ENCODE data around the gene FOXO3.
"Not testable (repeated sequence)": the region's sequence is repeated elsewhere in the genome, so short reads cannot be mapped to it uniquely, and the experiment has no call there.

Gene FOXO3

DNA sequence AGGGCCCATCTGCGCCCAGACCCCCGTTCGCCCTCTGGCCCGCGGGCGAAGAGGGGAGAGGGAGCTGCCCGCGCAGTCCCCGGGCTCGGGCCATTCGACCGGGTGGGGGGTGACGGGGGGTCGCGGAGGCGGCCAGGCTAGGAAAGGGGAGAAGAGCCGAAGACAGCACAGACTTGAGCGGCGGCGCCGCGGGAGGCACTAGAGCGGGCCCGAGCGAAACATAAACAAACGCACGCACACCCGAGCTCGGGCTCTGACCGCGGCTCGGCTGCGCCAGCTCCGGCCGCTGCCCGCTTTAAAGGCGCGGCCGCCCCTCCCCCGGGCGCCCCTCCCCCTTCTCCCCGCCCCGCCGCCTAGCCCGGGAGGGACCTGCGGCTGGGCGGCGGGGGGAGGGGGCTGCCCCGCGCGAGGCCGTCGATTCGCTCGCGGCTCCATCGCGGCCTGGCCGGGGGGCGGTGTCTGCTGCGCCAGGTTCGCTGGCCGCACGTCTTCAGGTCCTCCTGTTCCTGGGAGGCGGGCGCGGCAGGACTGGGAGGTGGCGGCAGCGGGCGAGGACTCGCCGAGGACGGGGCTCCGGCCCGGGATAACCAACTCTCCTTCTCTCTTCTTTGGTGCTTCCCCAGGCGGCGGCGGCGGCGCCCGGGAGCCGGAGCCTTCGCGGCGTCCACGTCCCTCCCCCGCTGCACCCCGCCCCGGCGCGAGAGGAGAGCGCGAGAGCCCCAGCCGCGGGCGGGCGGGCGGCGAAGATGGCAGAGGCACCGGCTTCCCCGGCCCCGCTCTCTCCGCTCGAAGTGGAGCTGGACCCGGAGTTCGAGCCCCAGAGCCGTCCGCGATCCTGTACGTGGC is at the start of gene FOXO3:
FOXO3 (plus strand) TSS at position 455 of the 846 bp plus-strand sequence; CDS start at position 747, 292 bp downstream.
- DNase-seq, result no peak

DNA sequence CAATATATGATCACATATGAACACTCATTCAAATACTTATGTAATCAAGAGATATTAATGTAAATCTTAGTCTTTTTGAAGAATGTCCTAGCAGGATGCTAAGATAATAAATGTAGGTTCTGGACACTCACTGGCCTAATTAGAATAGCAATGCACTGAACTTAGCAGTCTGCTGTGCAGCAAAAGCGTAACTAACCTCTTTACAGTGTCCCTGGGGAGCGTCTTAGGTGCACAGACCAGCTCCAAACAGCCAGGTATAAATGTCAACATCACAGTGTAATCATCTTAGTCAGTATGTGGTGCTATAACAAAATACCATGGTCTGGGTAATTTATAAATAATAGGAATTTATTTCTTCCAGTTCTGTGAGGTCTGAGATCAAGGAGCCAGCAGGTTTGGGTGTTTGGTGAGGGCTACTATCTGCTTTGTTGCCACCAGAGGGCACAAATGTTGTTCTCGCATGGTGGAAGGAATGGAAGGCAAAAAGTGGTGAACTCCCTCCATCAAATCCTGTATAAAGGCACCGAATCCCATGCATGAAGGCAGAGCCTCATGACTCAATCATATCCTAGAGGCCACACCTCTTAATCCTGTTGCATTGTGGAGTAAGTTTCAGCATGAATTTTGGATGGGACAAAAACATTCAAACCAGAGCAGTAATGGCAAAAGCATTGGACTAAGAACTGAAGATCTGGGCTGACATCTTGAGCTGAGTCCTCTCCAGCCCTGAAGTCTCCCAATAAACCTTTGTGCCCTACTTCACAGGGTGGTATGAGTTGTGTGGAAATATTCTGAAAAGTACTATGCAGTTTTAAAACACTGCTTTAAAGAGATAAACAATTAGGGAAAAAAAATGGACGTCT is 41.8 kb upstream of the FOXO3 start:
- no peak for DNase-seq

DNA sequence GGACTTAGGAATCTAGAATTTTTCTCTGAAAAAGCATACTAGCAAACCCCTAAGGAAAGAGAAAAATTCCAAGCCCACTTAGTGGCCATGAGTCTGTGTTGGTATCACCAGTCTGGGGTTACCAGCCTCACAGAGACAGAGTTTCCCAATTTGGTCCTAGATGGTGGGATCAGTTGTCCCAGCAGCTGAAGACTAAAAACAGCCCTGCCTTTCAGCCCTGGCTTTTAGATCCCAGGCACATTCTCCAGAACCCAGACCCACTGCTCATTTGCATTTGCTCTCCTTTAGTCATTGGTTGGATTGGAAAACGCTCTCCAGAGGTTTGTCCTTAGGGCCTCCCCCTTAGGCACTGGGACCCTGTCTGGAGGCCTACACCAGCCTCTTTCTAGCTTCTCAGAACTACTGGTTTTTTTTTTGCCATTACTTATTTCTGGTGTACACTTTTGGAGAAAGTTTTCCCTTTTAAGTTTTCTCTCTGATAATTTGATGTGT is 39.1 kb upstream of the FOXO3 start:
- DNase-seq, result no peak

DNA sequence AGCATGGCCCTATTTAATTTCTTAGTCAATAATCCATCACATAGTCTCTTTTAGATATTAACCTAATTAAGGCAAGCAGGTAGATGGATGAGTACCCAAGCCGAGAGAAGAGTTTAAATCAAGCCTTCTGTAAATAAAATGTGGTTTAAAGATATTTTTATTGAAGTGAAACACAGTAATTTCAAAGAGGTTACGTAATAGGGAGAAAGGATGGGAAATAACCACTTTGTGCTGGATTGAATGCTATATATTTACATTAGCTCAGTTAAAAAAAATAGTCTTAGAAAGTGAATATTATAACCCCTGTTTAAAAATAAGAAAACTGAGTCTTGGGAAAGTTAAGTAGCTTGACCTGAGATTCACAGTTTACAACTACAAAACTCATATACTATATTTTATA is 37.0 kb upstream of the FOXO3 start:
- no peak for DNase-seq

DNA sequence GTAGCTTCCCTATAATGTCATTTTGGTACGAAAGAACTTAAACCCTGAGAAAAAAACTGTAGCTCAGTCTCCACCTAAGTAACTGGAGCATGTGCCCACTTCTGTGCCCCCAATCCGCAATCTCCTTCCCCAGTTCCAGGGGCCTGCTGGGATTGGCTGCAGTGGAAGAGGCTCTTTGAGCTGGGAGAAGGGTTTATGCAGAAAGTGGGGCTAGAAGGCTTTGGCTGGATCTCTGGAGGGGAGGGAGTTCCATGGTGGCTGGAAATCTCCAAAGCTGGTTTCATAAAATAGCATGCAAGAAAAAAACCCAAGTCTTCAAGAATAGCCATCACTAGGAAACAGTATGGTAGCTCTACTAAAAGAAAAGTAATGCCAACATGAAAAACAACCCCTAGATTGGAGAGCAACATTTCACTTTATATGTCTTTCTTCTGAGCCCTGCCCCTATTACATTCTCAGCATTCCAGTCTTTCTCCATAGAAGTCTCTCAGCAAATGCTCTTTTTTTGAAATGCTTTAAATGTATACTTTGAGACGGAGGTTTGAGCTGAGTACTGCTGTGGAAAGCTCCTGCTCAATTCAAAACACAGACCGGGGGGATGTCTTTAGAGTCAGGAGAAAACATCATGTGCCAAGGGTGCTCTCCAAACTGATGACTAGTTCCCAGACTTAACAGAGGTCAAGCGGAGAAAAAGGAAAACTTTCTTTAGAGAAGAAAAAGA is 36.0 kb upstream of the FOXO3 start:
- no peak for DNase-seq

DNA sequence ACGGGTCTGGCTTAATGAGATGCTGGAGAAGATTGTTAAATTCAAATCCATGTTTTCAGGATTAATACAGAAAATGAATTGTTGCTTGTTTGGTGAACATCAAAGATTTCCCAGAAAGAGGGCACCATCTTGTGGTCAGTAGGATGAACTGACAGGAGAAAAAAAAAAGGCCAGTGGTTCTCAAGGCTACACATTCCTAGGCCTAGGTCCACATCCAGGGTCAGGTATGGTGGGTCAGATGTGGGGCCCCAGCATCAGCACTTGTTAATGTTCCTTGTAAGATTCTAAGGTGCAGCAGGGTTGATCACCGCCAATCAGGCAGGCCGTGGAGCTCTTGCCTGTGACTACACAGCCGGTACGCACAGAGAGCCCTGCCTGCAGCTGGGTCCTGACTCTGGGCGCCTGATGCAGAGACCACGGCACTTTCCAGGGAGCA is 34.0 kb upstream of the FOXO3 start:
- no peak for DNase-seq

DNA sequence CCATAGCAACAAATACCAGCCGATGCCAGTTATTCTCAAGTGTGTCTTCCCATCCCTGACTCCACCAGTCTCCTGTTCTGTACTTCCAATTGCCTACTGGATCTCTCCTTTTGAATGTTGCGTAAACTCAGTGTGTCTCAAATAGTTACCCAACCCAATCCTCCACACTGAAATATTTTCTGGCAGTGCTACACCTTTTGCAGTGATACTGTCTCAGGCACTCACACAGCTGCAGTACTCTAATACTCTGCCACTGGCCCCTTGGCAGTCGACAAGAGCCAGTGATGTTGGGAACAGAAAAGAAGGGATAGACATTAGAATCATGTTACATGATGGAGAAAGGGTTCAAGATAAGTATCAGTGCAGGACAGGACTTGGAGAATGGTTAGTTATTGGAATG is 31.8 kb upstream of the FOXO3 start:
- DNase-seq, result no peak

DNA sequence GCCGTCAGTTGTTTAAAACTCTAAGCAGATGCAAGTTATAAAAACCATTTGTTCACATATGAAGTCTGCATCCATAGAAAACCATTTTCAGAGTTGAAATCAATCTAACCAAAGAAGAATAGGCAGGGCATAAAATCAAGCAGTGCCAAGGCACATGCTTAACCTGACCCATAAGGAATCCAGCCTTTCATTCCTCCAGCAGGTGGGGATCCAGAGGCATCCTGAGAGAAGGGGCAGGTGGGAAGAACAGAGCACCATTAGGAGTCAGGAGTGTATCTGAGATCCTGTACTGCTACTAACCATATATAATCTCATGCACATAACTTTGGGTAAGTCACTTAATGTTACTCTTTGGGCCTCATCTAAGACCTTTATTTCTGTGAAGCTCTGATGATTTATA is 29.4 kb upstream of the FOXO3 start:
- DNase-seq, result no peak

DNA sequence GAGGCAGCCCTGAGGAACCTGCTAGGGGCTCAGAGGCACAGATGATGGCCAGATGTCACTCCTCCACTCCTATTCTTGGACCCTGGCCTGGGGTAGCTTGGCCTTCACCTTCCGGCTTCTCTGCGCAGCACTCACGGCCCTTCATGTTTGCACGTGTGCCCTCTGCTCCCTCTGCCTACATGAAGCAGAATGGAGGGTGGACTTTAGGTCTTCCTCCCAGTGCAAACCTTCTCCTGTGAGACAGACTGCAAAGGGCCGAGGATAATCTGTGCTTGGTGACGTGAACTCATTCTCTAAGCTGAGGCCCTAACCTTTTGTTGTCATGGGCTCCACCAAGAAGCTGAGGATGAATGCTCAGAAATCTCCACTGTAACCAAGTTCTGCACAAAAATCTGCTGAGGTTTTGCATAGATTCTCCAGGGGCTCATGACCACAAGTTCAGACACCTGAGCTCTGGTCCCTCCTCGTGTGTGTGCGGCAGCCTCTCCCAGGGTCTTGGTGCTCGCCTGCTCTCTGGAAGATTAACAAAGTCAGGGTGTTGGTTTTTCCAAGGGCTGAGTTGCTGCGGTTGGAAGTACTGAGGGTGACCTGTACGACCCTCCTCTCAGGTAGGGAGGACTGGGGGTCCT is 25.5 kb upstream of the FOXO3 start:
- no peak for DNase-seq

DNA sequence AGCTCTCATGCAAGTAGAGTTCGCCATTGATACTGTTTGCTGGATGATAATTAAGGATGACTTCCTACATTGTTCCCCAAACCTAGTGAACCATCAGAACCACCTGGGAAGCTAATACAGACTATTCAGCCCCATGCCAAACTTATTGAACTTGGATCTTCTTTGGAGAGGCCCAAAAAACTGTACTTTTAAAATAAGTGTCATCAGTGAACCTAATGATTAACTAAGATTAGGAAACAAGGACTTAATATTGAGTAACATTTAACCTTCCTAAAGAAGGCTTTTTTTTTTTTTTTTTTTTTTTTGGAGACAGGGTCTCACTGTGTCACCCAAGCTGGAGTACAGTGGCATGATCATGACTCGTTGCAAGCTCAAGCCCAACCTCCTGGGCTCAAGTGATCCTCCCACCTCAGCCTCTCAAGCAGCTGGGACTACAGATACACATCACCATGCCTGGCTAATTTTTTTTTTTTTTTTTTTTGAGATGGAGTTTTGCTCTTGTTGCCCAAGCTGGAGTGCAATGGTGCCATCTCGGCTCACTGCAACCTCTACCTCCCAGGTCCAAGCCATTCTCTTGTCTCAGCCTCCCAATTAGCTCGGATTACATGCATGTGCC is 24.7 kb upstream of the FOXO3 start:
- DNase-seq, result not testable (repeated sequence)

DNA sequence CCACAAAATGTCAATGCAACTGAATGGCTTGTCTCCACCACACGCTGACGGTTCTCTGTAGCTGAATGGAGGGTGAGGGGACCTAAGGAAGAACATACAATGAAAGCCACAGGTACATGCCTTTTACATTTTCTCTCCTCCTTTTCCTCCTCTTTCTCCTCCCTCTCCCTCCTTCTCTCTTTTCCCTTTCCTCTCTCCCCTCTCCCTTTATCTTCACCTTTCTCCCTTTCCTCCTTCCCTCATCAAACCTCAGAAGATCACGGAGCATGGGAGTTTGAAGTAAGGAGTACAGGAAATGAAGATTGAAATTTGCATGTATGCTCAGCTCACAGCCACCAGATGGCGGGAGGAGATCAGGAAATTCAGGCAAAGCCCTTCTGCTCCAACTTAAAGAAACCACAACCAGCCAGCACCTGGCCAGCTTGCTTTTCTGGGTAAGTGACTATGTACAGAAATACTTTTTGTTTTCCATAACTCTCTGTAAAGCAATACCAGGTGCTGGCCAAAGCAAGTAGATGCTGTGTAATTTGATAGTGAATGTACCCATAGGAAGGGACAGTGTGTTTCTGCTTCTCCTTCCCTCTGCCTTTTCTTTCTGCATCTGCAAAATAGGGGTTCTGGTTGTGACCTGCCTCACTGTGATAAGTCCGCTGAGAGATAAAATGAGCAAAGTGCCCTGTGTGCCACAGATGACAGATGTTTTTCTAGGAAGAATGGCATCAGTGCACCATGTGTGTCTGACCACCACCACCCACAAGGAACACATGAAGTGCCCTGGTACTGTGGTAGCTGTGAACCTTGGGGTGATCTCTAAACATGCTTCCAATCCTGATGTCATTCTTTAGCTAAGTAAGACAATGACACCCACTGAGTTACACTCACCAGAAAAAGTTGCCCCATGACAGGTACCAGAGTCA is 18.6 kb upstream of the FOXO3 start:
- peak; percentile 39 for DNase-seq

DNA sequence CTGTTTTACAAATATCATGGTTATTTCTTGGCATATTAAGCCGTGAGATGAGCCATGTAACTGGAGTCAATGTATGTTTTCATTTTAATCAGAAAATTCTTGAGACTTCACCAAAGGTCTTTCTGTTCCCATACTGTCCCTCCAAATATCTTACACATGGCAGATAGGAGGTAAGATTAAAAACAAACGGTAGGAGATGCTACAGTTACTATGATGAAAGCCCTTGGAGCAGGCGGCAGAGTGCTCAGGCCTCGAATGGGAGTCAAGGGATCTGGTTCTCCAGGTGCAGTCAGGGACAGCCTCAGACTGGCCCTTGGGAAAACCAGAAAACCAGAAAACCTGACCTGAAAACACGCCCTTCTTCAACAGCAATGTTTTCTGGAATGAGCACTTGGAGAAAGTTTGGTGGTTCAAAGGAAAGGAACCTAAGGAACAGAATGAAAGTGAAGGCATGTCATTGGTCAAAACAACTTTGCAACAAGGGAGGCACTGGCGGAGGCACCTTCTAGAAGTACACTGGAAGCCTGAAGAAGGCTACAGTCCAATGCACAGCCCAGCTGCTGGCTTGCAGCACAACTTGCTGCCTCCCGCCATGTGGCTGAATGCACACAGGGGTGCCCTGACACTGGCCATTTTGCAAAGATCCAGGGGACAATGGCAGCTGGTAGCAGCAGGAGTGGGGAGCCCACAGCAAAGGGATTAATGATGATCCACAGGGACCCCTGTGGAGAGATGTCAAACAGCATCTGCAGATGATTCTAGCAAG is 17.4 kb upstream of the FOXO3 start:
- DNase-seq, result no peak

DNA sequence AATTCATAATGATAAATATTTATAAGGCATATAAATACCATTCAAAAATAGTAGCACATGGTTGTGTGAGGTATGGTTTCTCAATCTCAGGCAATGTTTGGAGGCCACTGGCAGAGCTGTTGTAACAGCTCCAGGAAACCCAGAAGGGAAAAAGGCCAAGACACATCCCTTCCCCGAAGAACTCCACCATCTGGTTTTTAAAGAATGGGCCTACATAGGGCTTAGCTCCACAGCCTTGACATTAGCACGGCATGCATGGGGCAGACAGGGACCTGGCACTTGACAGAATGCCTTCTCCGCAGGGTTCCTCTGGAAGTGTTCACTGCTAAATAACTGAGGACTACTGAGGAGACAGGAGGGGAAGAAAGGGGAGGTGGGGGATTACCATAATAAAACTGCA is 16.1 kb upstream of the FOXO3 start:
- DNase-seq, result peak; percentile 34

DNA sequence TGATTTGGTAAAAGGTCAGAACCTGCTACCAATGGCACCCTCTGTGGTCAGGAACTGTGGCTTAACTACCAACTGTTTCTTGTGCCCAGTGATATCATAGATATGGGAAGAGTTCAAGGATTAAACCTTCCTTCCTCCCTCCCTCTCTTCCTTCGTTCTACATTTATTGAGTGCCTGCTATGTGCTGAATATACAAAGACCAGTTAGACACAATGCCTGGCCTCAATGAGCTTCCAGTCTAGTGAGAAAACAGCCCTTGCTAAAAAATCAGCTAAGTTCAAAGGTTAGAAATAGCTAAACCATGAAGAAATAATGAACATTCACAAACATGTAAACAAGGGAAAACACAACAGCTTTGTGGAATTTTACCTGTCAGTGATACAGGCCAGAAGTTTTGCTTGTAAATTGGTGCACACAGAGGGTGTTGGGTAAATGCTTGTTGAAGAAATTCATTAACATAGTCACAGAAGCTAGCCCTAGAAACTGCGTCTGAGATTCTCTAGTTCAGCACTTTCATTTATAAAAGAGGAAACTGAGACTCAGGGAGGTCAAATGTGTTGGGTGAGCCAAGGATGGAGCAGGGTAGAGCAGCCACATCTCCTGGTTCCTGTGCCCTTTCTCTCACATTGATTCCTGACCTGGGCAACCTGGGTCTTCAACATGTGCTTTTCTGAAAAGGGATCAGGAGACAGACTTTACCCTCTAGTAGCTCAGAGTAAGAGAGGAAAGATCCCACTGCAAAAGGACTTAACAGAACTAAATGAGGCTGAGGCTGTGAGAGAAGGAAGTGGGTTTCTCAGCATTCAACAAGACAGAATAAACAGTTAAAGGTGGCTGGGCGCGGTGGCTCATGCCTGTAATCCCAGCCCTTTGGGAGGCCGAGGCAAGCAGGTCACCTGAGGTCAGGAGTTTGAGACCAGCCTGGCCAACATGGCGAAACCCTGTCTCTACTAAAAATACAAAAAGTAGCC is 14.4 kb upstream of the FOXO3 start:
- no peak for DNase-seq

DNA sequence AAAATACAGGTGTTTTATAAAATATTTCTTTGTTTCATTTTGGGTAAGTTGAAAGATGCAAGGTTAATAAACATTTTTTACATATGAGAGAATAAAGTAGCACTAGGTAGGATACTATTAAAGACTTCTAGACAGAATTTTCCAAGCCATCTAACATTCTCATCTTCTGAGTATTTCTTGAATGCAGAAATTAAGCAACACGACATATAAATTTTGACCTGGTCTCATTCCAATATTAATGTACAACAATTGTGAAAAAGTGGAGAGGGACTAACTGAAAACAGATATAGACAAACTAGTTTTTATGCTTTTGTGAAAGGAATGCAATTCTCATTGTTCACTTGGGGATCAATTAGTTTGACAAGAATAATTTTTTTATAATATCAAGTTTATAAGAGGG is 11.5 kb upstream of the FOXO3 start:
- DNase-seq, result no peak

DNA sequence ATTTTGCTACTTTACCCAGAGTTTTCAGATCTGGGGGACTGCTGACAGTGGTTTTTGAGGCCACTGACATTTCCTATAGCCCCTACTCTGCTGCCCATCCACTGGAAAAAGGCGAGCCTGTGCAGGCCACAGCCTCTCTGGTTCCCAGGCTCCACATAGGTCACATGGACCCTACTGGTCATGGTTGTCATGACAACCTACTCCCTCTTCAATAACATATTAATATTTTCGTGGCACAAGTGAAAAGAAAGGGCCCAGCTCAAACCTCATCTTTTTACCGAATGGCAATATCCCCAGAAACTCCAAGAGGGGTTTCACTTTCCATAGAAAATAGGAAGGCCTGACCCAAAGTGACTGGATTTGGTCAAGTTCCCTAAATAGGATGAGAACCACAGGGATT is 11.0 kb upstream of the FOXO3 start:
- DNase-seq, result no peak

DNA sequence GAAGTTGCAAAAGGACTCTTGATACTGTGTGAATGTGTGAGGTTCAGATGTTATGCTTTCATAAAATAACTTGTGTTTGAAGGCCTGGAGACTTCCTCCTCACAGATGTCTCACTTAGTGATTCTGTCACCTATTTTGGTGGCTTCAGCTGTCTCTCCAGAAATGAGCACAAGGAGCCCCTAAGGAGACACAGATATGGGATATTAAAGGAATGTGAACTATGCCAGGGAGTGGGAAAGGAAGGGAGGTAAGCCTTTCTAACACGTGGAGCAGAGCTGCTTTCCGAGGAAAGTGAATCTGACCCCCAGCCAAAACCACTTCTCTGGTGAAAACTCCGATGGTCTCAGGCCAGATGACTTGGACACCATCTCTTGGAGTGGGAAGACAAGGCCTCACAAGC is 10.5 kb upstream of the FOXO3 start:
- DNase-seq, result no peak

DNA sequence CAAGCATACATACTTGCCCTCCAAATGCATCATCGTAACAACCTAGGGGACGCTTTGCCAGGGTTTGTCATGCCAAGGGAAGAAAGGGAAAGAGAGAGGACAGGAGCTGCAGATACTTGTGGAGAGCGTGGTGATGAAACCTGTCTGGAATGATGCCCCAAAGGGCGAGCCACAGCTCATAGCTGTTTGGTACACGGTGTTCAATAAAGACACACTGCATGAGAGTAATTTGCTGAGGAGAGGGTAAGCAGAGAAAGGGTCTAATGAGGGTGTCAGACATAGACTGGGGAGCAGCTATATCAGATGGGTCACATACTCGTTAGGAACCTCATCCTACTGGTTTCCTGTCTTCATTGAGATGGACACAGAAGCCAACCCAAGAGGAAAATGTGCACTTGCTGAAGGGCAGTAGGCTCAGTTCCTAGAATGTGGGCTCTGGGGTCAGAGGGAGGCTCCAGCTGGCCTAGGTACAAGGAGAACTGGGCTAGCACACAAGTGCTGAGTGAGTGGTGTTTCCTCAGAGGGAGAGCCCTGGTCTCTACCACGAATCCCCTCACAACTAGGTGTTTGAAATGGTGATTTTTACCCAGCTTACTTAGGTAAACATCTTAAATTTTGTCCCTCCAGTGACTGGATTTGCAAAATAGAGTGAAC is 5.2 kb upstream of the FOXO3 start:
- DNase-seq, result no peak

DNA sequence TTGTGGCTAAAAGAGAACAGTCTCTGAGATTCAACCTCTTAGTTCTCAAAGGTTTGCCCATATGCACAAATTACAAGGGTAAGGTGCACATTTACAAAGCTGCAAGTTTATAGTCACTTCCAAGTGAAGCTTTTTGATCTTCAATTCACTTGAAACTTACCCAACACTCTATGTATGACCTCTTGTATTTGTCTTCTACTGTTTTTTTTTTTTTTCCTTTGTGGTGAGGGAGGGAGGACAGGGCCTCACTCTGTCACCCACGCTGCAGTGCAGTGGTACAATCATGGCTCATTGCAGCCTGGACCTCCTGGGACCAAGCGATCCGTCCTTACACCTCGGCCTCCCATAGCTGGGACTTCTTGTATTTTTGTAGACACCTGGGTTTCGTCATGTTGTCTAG is 4.5 kb upstream of the FOXO3 start:
- DNase-seq, result no peak

All from NCI-H524 treated with DMSO at 0.1 percent for 48 hours (cell line).